Choroid plexus epithelial cell (primary cell): ENCODE results near the gene LGALS9B.
A peak's percentile ranks its signal among the peaks of the same experiment; 100 is the strongest.
"Not testable (repeated sequence)": the region's sequence is repeated elsewhere in the genome, so short reads cannot be mapped to it uniquely, and the experiment has no call there.

Source experiments
- DNase-seq: peaks from one replicate; pipeline ENCODE4 v3.0.0-alpha.2; 2010; ENCODE audit warnings: low read depth
- H3K4me3 ChIP-seq: 2 replicates; pipeline ENCODE4 v1.5.1; 2011; ENCODE audit warnings: low read depth, mild to moderate bottlenecking, control low read depth, low read length, moderate library complexity
- TF ChIP-seq, protein P1 (sequence below): conservative IDR thresholded peaks from 2 replicates; pipeline ENCODE4 v1.5.1; 2011; ENCODE audit warnings: low read depth, mild to moderate bottlenecking, control low read depth, inconsistent platforms, low read length, moderate library complexity

LGALS9B gene

DNA sequence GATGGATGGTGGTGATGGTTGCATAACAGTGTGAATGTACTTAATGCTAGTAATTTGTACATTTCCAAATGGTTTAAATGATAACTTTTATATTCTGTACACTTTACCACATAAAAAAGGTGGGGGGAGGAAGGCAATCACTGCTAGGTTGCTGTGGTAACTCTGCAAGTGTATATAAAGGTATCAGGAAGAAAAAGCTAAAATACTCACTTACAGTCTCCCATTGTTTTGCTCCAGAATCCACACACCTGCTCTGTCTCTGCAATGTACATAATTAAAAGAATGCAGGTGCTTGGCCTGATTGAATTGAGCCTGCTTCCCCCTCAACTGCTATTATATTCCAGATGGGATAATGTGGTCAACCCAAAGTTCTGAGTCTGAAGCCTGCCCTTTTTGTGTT lies 6.7 kb upstream of the LGALS9B start:
- not testable (repeated sequence) for DNase-seq, H3K4me3 ChIP-seq

GRCh38 chr17:20469946-20470345 lies 2.6 kb upstream of the LGALS9B start:
- not testable (repeated sequence) for DNase-seq, H3K4me3 ChIP-seq

GRCh38 chr17:20469107-20469506 lies 1.8 kb upstream of the LGALS9B start:
- not testable (repeated sequence) for H3K4me3 ChIP-seq, DNase-seq

DNA sequence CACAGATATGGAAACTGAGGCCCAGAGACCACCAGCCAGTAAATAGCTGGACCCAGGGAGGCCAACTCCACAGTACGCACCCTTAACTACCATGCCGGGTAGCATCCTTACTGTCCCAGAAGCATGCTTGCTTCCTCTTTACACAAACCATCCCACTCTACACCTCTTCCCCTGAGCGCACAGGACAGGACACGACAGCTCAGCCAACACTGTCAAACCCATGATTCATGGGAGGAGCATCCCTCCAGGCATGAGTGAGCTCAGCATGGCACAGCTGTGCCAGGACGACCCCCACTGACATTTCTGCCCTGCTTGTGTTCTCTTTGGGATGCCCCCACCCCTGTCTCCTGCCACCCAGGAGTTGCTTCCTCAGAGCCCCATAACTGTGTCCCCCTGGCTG lies 340 bp downstream of the LGALS9B start:
- DNase-seq: not testable (repeated sequence)

DNA sequence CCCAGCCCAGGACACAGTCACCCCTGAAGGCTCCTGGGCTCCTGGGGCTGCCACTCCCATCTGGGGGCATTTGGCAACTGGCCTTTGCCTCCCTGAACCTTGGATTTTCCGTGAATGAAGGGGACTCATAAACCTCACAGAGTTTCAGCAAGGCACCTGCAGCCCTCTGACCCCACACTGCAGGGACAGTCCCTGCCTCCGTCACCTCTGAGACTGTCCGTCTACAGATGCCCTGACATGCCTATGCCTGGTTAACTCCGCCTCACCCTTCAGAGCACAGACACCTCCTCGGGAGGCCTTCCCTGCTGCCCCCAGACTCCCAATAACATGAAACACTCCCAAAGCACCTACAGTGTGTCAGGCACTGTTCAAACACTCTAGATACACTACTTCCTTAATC lies 786 bp downstream of the LGALS9B start:
- not testable (repeated sequence) for H3K4me3 ChIP-seq, DNase-seq

More for the DNA sequence above, 340 bp downstream of the LGALS9B start:
- not testable (repeated sequence) for H3K4me3 ChIP-seq

DNA sequence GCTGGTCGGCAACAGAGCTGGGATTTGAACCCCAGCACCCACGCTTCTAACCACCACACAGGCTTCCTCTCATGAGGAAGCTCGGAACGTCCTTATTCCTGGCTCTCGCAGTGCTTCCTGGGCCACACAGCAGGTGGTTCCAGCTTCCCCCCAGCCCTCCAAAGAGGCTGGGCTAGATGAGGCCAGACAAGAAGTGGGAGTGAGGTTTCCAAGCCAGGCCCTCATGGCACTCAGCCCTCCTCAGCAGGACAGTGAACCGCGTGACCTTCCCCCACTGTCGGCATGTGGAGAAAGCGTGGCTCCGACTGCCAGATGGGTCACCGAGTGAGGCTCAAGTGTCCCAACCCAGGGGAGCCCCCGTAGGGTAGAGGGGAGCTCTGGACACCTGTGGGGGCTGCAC lies 1.8 kb downstream of the LGALS9B start:
- H3K4me3 ChIP-seq: not testable (repeated sequence)
- peak; percentile 21 for DNase-seq

GRCh38 chr17:20464854-20465414 lies 2.4 kb downstream of the LGALS9B start:
- not testable (repeated sequence) for DNase-seq, H3K4me3 ChIP-seq

GRCh38 chr17:20462158-20462557 lies 5.2 kb downstream of the LGALS9B start:
- not testable (repeated sequence) for H3K4me3 ChIP-seq, DNase-seq

- DNase-seq, H3K4me3 ChIP-seq: not testable (repeated sequence)
These were observed 9.4 kb downstream of the LGALS9B start for GRCh38 chr17:20457848-20458381.

DNA sequence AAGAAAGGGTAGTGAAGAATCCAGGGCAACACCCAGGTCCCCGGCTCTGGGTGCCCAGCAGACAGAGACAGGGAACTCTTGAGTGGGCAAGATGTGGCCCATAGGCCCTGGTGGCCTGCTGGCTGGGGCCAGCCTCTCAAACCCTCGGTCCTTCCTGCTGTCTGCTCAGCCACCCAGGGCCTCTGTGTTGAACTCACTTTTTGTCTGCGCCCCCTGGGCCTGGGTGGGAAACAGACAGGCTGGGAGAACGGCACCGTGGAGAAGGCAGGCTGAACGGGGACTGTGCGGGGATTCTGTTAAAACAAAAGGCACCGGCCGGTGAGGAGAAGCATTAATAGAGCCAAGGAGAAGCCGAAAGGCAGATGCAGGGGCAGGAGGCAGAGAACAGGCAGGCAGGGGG lies 12.2 kb downstream of the LGALS9B start:
- not testable (repeated sequence) for DNase-seq, H3K4me3 ChIP-seq

GRCh38 chr17:20453820-20454434 lies 13.4 kb downstream of the LGALS9B start:
- not testable (repeated sequence) for DNase-seq, H3K4me3 ChIP-seq

GRCh38 chr17:20450852-20451251 lies 16.5 kb downstream of the LGALS9B start:
- H3K4me3 ChIP-seq, DNase-seq: not testable (repeated sequence)

DNA sequence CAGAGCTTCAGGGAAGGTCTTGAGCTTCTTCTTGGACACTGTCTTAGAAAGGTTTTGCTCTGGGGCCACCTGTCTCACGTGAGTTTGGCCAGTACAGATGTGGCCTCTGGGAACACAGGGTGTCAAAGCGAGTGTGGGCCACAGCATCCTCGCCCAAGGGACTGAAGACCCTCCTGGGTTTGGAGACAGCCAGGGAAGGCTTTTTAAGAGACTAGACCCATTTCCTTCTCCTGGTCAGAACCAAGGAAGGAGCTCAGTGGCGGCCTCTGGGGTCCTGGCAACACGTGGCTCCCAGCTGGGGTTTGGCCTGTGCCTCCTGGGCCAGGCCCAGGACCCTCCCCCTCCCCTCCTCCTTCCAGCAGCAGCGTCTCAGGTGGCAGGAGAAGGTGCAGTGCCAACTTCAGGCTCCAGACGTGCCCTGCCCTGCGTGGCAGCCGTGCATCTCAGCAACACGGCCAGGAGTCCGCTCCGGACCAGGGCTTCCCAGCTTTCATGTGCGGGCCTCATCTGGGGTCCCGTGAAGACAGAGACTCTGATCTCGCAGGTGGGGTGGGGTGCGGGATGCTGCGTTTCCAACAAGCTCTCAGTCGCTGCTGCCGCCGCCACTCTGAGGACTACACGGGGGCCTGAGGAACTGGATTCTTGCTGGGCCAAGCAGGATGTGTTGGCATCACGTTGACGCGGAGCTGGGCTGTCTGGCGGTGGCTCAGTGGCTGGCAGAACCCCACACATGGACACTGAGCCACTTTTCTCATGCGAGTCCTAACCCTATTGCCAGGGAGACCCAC lies 19.6 kb downstream of the LGALS9B start:
- DNase-seq, H3K4me3 ChIP-seq: not testable (repeated sequence)

- not testable (repeated sequence) for H3K4me3 ChIP-seq
- TF ChIP-seq, protein P1, sequence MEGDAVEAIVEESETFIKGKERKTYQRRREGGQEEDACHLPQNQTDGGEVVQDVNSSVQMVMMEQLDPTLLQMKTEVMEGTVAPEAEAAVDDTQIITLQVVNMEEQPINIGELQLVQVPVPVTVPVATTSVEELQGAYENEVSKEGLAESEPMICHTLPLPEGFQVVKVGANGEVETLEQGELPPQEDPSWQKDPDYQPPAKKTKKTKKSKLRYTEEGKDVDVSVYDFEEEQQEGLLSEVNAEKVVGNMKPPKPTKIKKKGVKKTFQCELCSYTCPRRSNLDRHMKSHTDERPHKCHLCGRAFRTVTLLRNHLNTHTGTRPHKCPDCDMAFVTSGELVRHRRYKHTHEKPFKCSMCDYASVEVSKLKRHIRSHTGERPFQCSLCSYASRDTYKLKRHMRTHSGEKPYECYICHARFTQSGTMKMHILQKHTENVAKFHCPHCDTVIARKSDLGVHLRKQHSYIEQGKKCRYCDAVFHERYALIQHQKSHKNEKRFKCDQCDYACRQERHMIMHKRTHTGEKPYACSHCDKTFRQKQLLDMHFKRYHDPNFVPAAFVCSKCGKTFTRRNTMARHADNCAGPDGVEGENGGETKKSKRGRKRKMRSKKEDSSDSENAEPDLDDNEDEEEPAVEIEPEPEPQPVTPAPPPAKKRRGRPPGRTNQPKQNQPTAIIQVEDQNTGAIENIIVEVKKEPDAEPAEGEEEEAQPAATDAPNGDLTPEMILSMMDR: peak; percentile 42
- DNase-seq: peak; percentile 4
These were observed 20.4 kb downstream of the LGALS9B start for GRCh38 chr17:20446895-20447294.

DNA sequence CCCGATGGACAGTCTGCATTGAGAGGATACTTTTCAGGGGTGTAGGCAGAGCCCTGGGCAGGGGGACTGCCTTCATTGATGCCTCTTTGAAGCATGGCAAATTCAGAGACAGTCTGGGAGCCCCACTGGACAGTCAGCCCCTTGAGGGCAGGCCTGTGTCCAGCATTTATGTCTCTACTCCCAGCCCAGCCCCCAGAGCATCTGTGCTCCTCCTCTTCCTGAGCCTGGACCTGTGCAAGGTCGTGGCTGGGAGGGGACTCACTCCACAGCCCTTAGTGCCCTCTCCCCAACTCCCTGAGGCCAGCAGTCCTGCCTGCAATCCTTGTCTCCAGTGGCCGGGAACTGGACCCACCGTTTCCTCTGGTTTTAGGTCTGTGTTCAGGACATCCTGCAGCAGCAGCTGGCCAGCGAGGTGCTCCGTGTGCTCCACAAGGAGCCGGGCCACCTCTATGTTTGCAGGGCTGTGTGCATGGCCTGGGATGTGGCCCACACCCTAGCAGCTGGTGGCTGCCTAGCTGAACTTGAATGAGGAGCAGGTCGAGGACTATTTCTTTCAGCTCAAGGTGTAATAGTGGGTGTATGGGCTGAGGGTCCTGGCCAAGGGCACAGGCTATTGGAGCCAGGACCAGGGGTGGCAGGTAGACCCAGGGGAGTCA lies 22.6 kb downstream of the LGALS9B start:
- H3K4me3 ChIP-seq, DNase-seq: not testable (repeated sequence)

DNA sequence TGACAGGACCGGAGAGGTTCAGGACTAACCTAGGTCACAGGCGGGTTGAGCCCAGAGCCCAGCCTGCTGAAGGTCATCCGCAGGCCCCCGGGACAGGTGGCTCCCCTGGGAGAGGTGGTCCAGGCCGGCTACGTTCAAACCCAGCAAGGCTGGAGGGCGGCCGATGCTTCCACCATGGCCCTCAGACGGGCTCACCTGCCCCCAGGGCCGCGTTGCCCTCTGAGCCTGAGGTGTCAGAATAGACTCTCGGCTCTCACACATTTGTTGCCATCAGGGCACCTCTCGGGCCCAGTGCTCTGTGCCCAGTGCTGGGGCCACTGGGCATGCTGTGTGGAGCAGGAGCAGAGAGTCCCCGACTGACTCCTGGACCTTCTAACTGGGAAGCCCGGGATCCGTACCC lies 23.2 kb downstream of the LGALS9B start:
- DNase-seq, H3K4me3 ChIP-seq: not testable (repeated sequence)

- not testable (repeated sequence) for H3K4me3 ChIP-seq, DNase-seq
These were observed 23.7 kb downstream of the LGALS9B start for GRCh38 chr17:20443632-20444031.

- H3K4me3 ChIP-seq: not testable (repeated sequence)
- peak; percentile 5 for DNase-seq
These were observed 26.7 kb downstream of the LGALS9B start for GRCh38 chr17:20440665-20441064.
